Epithelial cell of proximal tubule (primary cell): ENCODE results near the gene RAP1GDS1. TPM values are rescaled to one million over a fixed set of nuclear protein-coding genes. Genes with fewer than 3 reads are reported as not detected.

ENCODE experiments used
- DNase-seq: peaks from one replicate; pipeline ENCODE4 v3.0.0-alpha.2; 2011; ENCODE audit warnings: low read depth
- H3K4me3 ChIP-seq: 2 replicates; pipeline ENCODE4 v1.5.1; 2011; ENCODE audit warnings: low read depth, mild to moderate bottlenecking, low read length
- total RNA-seq: library from RNA; depleted of rRNA; stranded (reverse); fragments of >200 nt; gene quantifications from 2 replicates; pipeline ENCODE4 v1.2.3, GENCODE V29; 2015
- TF ChIP-seq, protein P1 (sequence below): conservative IDR thresholded peaks from 2 replicates; pipeline ENCODE4 v1.5.1; 2012; ENCODE audit warnings: low read depth, mild to moderate bottlenecking, low read length

RAP1GDS1 gene
- total RNA-seq, 1 donor from 2014 or later = 32.4 TPM

DNA sequence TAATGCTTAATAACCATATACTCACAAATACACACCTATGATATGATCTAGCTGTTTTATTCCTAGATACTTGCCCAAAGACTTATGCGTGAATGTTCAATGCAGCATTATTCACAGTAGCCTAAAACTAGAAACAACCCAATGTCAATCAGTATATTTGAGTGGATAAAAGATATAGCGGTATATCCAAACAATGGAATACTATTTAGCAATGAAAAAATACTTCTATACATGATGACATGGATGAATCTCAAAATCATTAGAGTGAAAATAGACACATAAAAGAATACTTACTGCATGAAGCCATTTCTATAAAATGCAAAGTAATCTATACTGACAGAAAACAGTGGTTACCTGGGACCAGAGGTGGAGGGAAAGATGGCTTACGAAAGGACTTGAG lies 108.1 kb downstream of the RAP1GDS1 start:
- no peak for DNase-seq
- TF ChIP-seq, protein P1, sequence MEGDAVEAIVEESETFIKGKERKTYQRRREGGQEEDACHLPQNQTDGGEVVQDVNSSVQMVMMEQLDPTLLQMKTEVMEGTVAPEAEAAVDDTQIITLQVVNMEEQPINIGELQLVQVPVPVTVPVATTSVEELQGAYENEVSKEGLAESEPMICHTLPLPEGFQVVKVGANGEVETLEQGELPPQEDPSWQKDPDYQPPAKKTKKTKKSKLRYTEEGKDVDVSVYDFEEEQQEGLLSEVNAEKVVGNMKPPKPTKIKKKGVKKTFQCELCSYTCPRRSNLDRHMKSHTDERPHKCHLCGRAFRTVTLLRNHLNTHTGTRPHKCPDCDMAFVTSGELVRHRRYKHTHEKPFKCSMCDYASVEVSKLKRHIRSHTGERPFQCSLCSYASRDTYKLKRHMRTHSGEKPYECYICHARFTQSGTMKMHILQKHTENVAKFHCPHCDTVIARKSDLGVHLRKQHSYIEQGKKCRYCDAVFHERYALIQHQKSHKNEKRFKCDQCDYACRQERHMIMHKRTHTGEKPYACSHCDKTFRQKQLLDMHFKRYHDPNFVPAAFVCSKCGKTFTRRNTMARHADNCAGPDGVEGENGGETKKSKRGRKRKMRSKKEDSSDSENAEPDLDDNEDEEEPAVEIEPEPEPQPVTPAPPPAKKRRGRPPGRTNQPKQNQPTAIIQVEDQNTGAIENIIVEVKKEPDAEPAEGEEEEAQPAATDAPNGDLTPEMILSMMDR = no peak

DNA sequence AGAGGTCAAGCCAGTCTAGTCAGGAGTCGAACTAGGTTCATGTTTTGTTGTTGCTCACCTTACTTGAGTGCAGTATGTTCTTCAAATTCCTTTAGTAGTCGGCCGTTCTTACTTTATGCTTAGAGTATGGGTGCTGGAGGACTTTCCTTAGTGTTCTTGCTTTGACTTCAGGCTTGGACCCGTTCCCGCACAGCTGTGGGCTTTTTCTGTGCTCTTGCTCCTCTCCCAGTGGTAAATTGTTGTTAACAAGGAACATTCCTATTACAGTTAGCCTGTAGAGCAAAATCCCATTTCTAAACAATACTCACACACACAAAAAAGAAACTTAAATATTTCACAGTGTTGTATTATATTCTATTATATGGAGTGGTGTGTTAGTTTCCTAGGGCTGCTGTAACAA lies 113.5 kb downstream of the RAP1GDS1 start:
- TF ChIP-seq, protein P1 = no peak

More for the DNA sequence above, 108.1 kb downstream of the RAP1GDS1 start:
- no peak overlapping the region for H3K4me3 ChIP-seq

DNA sequence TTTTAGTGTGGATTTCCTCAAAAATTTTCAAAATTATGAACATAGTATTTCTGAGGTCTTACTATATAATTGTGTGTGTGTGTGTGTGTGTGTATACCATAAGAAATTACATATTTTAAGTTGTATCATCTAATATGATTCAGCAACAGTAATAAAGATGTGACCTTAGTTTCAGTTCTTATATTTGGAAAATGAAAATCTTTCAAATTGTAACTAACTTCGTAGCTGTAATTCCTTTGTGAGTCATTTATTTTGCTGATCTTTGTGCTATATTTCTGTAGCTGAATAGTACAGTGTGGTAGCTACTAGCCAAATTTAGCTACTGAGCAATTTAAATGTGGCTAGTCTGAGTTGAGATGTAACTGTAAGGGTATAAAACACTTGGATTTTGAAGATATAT lies 116.4 kb downstream of the RAP1GDS1 start:
- H3K4me3 ChIP-seq = no peak overlapping the region
- no peak for DNase-seq
- TF ChIP-seq, protein P1 = no peak

More for the DNA sequence above, 113.5 kb downstream of the RAP1GDS1 start:
- H3K4me3 ChIP-seq = no peak overlapping the region
- no peak for DNase-seq

DNA sequence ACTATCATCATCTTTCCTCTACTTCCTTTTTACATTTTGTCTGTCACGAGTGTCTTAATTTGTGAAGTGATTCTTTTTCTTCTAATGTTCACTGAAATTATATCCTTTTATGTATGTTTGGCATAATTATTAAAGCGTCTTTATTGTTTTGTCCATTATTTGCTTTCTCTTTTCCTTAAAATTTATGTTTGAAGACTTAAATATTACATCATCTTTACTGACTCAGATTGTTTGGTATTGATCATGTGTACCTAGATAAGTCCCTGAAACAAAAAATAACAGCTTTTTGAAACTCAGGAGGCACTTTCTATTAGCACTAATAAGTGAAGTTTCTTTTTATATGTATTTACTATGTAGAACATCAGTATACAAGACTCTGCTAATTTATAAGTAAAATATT lies 120.1 kb downstream of the RAP1GDS1 start:
- TF ChIP-seq, protein P1 = no peak
- DNase-seq = no peak
- no peak overlapping the region for H3K4me3 ChIP-seq

DNA sequence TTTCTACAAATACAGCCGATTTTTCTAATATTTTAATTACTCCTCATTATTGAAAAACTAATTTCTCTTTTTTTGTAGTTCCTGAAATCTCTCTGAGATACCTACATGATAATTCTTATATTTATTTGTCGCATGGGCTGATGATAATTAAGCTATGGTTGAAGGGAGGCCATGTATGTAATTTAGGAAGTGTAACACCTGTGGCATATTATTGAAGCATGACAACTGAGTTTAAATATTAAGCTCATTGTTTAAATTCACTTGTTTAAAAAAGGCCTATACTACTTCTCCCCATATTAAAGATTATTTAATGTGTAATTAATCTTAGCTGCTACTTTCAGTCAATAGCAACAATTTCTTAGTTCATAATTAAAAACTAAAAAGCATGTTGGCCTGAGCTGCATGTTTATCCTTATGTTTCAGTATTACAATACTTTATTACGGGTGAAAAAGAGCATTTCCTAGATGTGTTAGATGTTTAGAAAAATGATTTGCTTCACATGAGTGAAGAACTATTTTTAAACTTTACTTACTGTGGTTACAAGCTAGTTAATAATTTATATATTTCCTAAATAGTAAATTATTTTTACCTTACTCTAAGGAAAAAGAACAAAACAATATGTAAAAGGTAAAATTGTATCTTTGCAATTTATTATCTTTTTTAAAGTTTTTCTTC lies 122.4 kb downstream of the RAP1GDS1 start:
- DNase-seq = no peak
- TF ChIP-seq, protein P1 = no peak
- no peak overlapping the region for H3K4me3 ChIP-seq

DNA sequence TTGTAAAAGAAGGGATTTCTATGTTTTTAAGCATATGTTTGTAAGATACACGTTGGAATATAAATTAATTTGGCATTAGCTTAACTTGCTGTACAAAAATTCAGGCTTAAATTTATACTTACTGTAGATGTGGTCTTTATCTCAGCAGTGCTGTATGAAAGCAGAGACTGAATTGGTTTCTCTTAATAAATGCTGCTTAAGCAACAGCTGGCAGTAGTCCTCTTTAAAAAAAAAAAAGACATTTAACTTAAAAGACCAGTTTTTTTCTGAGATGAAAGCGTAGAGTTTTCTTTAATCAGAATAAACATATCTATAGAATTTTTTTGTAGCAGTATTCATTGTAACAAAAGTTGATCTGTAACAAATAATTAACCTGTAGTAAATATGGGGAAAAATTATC lies 124.6 kb downstream of the RAP1GDS1 start:
- H3K4me3 ChIP-seq = no peak overlapping the region
- DNase-seq = no peak
- TF ChIP-seq, protein P1 = no peak
